Mesothelial cell of epicardium (in vitro differentiated cells): ENCODE measurements around the gene RPRD2. TPM values are rescaled to one million over a fixed set of nuclear protein-coding genes. Genes with fewer than 3 reads are reported as not detected.

Experiments
- DNase-seq, 2 experiments: peaks; one replicate each; pipeline ENCODE4 v3.0.0; 2021; ENCODE audit warnings: low spot score in 2 of 2; ENCODE audit not compliant: unreplicated experiment in 2 of 2
- H3K27ac Mint-ChIP-seq: 2 replicates; pipeline ENCODE4 v1.8.0; 2021; ENCODE audit warnings: mixed read lengths
- H3K27me3 Mint-ChIP-seq: 2 replicates; pipeline ENCODE4 v1.8.0; 2021; ENCODE audit warnings: low read depth, mixed read lengths
- H3K36me3 Mint-ChIP-seq: 2 replicates; pipeline ENCODE4 v1.8.0; 2021; ENCODE audit warnings: mixed read lengths
- H3K4me1 Mint-ChIP-seq: 2 replicates; pipeline ENCODE4 v1.8.0; 2021; ENCODE audit warnings: mixed read lengths
- H3K4me3 Mint-ChIP-seq: 2 replicates; pipeline ENCODE4 v1.8.0; 2021; ENCODE audit warnings: mild to moderate bottlenecking, moderate library complexity, mixed read lengths
- H3K9me3 Mint-ChIP-seq: 2 replicates; pipeline ENCODE4 v1.8.0; 2021; ENCODE audit warnings: mixed read lengths
- CTCF ChIP-seq: fragments of 200-600 bp; sonication (generic); IDR thresholded peaks from one replicate; pipeline ENCODE4 v1.5.0; 2021; ENCODE audit warnings: antibody characterized with exemption; ENCODE audit not compliant: unreplicated experiment
- total RNA-seq: library from RNA; stranded (reverse); gene quantifications from 3 replicates; pipeline ENCODE4 v1.2.1, GENCODE V29; 2021

Gene RPRD2
- total RNA-seq, 1 donor from 2014 or later = 38.5 TPM

GRCh38 chr1:150479370-150479769 lies 115.4 kb downstream of the RPRD2 start:
- H3K4me1 Mint-ChIP-seq = peaks cover 13% of the 10 kb centered on the region
- no peak overlapping the region for H3K27ac Mint-ChIP-seq
- H3K36me3 Mint-ChIP-seq = no peaks in the 10 kb centered on the region
- H3K4me3 Mint-ChIP-seq = no peak overlapping the region
- DNase-seq = no peak
- TF ChIP-seq CTCF = no peak
- no peaks in the 10 kb centered on the region for H3K9me3 Mint-ChIP-seq
- no peaks in the 10 kb centered on the region for H3K27me3 Mint-ChIP-seq

GRCh38 chr1:150479927-150480352 lies 116.0 kb downstream of the RPRD2 start:
- no peak overlapping the region for H3K4me3 Mint-ChIP-seq
- no peak for TF ChIP-seq CTCF
- H3K36me3 Mint-ChIP-seq = no peaks in the 10 kb centered on the region
- H3K4me1 Mint-ChIP-seq = peaks cover 7% of the 10 kb centered on the region
- no peak overlapping the region for H3K27ac Mint-ChIP-seq
- no peaks in the 10 kb centered on the region for H3K9me3 Mint-ChIP-seq
- DNase-seq = no peak
- H3K27me3 Mint-ChIP-seq = no peaks in the 10 kb centered on the region

GRCh38 chr1:150484431-150484830 lies 120.5 kb downstream of the RPRD2 start:
- Mint-ChIP-seq H3K9me3 (no peaks in the 10 kb centered on the region), H3K36me3 (peaks cover 7% of the 10 kb centered on the region), H3K27ac (no peak overlapping the region), H3K27me3 (no peaks in the 10 kb centered on the region), H3K4me3 (no peak overlapping the region), H3K4me1 (peaks cover 10% of the 10 kb centered on the region)
- no peak for TF ChIP-seq CTCF
- no peak for DNase-seq

- peaks cover 7% of the 10 kb centered on the region for H3K36me3 Mint-ChIP-seq
- no peaks in the 10 kb centered on the region for H3K9me3 Mint-ChIP-seq
- H3K27me3 Mint-ChIP-seq = no peaks in the 10 kb centered on the region
- peaks cover 10% of the 10 kb centered on the region for H3K4me1 Mint-ChIP-seq
- no peak overlapping the region for H3K27ac Mint-ChIP-seq
- no peak overlapping the region for H3K4me3 Mint-ChIP-seq
- no peak for TF ChIP-seq CTCF
- no peak for DNase-seq
These were observed 120.9 kb downstream of the RPRD2 start for GRCh38 chr1:150484861-150485260.

- H3K36me3 Mint-ChIP-seq = peaks cover 19% of the 10 kb centered on the region
- no peaks in the 10 kb centered on the region for H3K27me3 Mint-ChIP-seq
- H3K9me3 Mint-ChIP-seq = no peaks in the 10 kb centered on the region
- peak; percentile 57 for TF ChIP-seq CTCF
- DNase-seq = peak; percentile 80 to 93
- H3K27ac Mint-ChIP-seq = peak within 1 kb of the TSS; percentile 97
- H3K4me3 Mint-ChIP-seq = peak within 1 kb of the TSS; percentile 93
- peaks cover 10% of the 10 kb centered on the region for H3K4me1 Mint-ChIP-seq
These were observed 123.2 kb downstream of the RPRD2 start, which contains the start of gene TARS2 for GRCh38 chr1:150486966-150487762. TSS of gene TARS2 (plus strand) at chr1:150487419. CDS start at chr1:150487451, 32 bp downstream.
